Endothelial cell of umbilical vein (primary cell): Measurements from ENCODE around the gene XIST. TPM values are rescaled to one million over a fixed set of nuclear protein-coding genes. Genes with fewer than 3 reads are reported as not detected.

Experiments
- BruUV-seq: library from RNA; stranded (reverse); fragments of 400-500 nt; replicated peaks from 2 replicates; lab custom pipeline; 2021; lab: Mats Ljungman, UMichigan
- CTCF ChIA-PET: fragments of 300-600, 350-600 bp; sonication (Branson Sonifier 250); formaldehyde crosslinking; loops from one replicate; lab custom pipeline; 2021; ENCODE audit warnings: antibody characterized with exemption, inconsistent platforms; lab: Charles Lee
- POLR2A ChIA-PET: fragments of 300-600, 350-600 bp; sonication (Branson Sonifier 250); formaldehyde crosslinking; loops from one replicate; lab custom pipeline; 2021; ENCODE audit warnings: antibody characterized with exemption, inconsistent platforms; lab: Charles Lee
- DNase-seq: peaks from one replicate; pipeline ENCODE4 v3.0.0-alpha.2; 2011; ENCODE audit warnings: low read depth, low spot score
- FAIRE-seq: peaks from 2 replicates; lab custom pipeline; 2011; peaks lifted over from hg19 to GRCh38; lab: Jason Lieb, UNC
- H2AFZ ChIP-seq: 2 replicates; pipeline ENCODE4 v1.6.0; 2012; ENCODE audit warnings: low read depth, low read length, control low read depth, inconsistent platforms
- H3K27ac ChIP-seq: 2 replicates; pipeline ENCODE4 v1.5.1; 2011; ENCODE audit warnings: low read depth, mild to moderate bottlenecking, control low read depth, low read length, moderate library complexity; ENCODE audit not compliant: insufficient read depth
- H3K27me3 ChIP-seq, 2 experiments: 2 replicates each; pipeline versions ENCODE4 v1.6.0 to v1.6.1; 2011; ENCODE audit warnings: low read length in 2 of 2, mixed read lengths in 1 of 2; ENCODE audit not compliant: control insufficient read depth in 2 of 2, insufficient read depth in 2 of 2
- H3K36me3 ChIP-seq, 2 experiments: 2 replicates in 1 of 2; 3 replicates in 1 of 2; pipeline ENCODE4 v1.5.1; 2011; ENCODE audit warnings: low read length in 2 of 2, mild to moderate bottlenecking in 1 of 2, moderate library complexity in 1 of 2; ENCODE audit not compliant: control insufficient read depth in 2 of 2, insufficient read depth in 2 of 2; ENCODE audit errors: extremely low read depth in 1 of 2
- H3K4me1 ChIP-seq: 3 replicates; pipeline ENCODE4 v1.5.1; 2011; ENCODE audit warnings: mild to moderate bottlenecking, low read length; ENCODE audit not compliant: control insufficient read depth, insufficient read depth; ENCODE audit errors: extremely low read depth
- H3K4me2 ChIP-seq: 2 replicates; pipeline ENCODE4 v1.6.1; 2011; ENCODE audit warnings: low read length, control low read depth, mixed read lengths; ENCODE audit not compliant: insufficient read depth
- H3K4me3 ChIP-seq, 3 experiments: fragments of 200-600 bp in 1 of 3; sonication (generic), shearing (Covaris generic) in 1 of 3; replicated peaks in 1 of 3; 2 replicates each; pipeline ENCODE4 v1.5.1; 2011 to 2016; ENCODE audit warnings: control low read depth in 3 of 3, low read length in 3 of 3, mild to moderate bottlenecking in 2 of 3, inconsistent platforms in 1 of 3, low read depth in 1 of 3, moderate library complexity in 1 of 3; ENCODE audit not compliant: insufficient read depth in 1 of 3
- H3K79me2 ChIP-seq: 2 replicates; pipeline ENCODE4 v1.6.0; 2012; ENCODE audit warnings: low read length, inconsistent platforms; ENCODE audit not compliant: control insufficient read depth, insufficient read depth
- H3K9ac ChIP-seq: replicated peaks from 2 replicates; pipeline ENCODE3; 2011; ENCODE audit warnings: low read length, control low read depth; ENCODE audit not compliant: insufficient read depth; ENCODE audit errors: extremely low read depth
- H3K9me1 ChIP-seq: replicated peaks from 3 replicates; pipeline ENCODE4 v1.6.0; 2011; ENCODE audit warnings: mild to moderate bottlenecking, low read length; ENCODE audit not compliant: control insufficient read depth, insufficient read depth; ENCODE audit errors: extremely low read depth
- H3K9me3 ChIP-seq: replicated peaks from 2 replicates; pipeline ENCODE4 v1.5.1; 2012; ENCODE audit warnings: low read length, inconsistent platforms; ENCODE audit not compliant: control insufficient read depth, insufficient read depth
- H4K20me1 ChIP-seq: replicated peaks from 2 replicates; pipeline ENCODE3; 2011; ENCODE audit warnings: mild to moderate bottlenecking, low read length; ENCODE audit not compliant: control insufficient read depth, insufficient read depth; ENCODE audit errors: extremely low read depth
- EZH2 ChIP-seq: IDR thresholded peaks from 2 replicates; pipeline ENCODE4 v1.6.1; 2012; ENCODE audit warnings: borderline replicate concordance, low read depth, mild to moderate bottlenecking, moderate library complexity, low read length, inconsistent platforms; ENCODE audit not compliant: severe bottlenecking
- FOS ChIP-seq: IDR thresholded peaks from 2 replicates; pipeline ENCODE4 v1.6.1; 2011; ENCODE audit warnings: mild to moderate bottlenecking, low read length, moderate library complexity, borderline replicate concordance; ENCODE audit not compliant: insufficient read depth
- GATA2 ChIP-seq: IDR thresholded peaks from 2 replicates; pipeline ENCODE4 v1.7.0; 2011; ENCODE audit warnings: low read depth, mild to moderate bottlenecking, moderate library complexity, mixed read lengths, low read length; ENCODE audit not compliant: insufficient read length, insufficient read depth
- JUN ChIP-seq: IDR thresholded peaks from 2 replicates; pipeline ENCODE4 v1.6.1; 2011; ENCODE audit warnings: borderline replicate concordance, low read depth; ENCODE audit not compliant: insufficient read length, insufficient read depth
- MYC ChIP-seq: IDR thresholded peaks from one replicate; pipeline ENCODE4 v1.6.1; 2011; ENCODE audit warnings: mild to moderate bottlenecking, low read depth, low read length
- POLR2A ChIP-seq: IDR thresholded peaks from 2 replicates; pipeline ENCODE4 v1.6.1; 2012; ENCODE audit warnings: low read depth, mild to moderate bottlenecking, control low read depth, low read length
- POLR2AphosphoS5 ChIP-seq: IDR thresholded peaks from 2 replicates; pipeline ENCODE4 v1.6.1; 2012; ENCODE audit warnings: low read depth, mild to moderate bottlenecking, control low read depth, low read length, moderate library complexity; ENCODE audit not compliant: insufficient read depth
- dilution Hi-C: fragments of 300-500 bp; cut with MboI; formaldehyde crosslinking; loops from one replicate; pipeline ENCODE4 v1.15.0; 2019; ENCODE audit warnings: low sequenced_read_pairs; ENCODE audit not compliant: extremely low pct_ligation_motif_present
- intact Hi-C: fragments of 100-400 bp; cut with micrococcal nuclease; formaldehyde crosslinking; loops from one replicate; pipeline ENCODE4 v1.10.0; 2022
- polyA plus RNA-seq, 4 experiments: library from polyadenylated mRNA; depleted of rRNA in 3 of 4; stranded (reverse) in 3 of 4; unstranded in 1 of 4; fragments of >200 nt; gene quantifications; 2 replicates each; pipeline versions ENCODE4 v1.2.1 to v1.2.3, GENCODE V29; 2011 to 2012; ENCODE audit warnings: missing spikeins in 1 of 4
- total RNA-seq: library from RNA; stranded (reverse); gene quantifications from 2 replicates; pipeline ENCODE4 v1.2.3, GENCODE V29; 2021
- TF ChIP-seq, protein P1 (sequence below), 2 donors: IDR thresholded peaks; 1 replicate in 1 of 2; 2 replicates in 1 of 2; pipeline ENCODE4 v1.5.1; 2011; ENCODE audit warnings: low read length in 2 of 2, mild to moderate bottlenecking in 2 of 2, moderate library complexity in 2 of 2, control low read depth in 1 of 2, inconsistent platforms in 1 of 2, low read depth in 1 of 2; ENCODE audit not compliant: insufficient read depth in 1 of 2; ENCODE audit errors: extremely low read depth in 1 of 2
- TF ChIP-seq, protein P2 (sequence below): IDR thresholded peaks from 2 replicates; pipeline ENCODE4 v1.6.1; 2011; ENCODE audit not compliant: insufficient read depth, insufficient read length

The XIST gene
- total and polyA plus RNA-seq, 2 donors (not counting 3 experiments of a cell fraction or from before 2014, with no cell fraction given): 0.03 to 0.07 TPM

DNA sequence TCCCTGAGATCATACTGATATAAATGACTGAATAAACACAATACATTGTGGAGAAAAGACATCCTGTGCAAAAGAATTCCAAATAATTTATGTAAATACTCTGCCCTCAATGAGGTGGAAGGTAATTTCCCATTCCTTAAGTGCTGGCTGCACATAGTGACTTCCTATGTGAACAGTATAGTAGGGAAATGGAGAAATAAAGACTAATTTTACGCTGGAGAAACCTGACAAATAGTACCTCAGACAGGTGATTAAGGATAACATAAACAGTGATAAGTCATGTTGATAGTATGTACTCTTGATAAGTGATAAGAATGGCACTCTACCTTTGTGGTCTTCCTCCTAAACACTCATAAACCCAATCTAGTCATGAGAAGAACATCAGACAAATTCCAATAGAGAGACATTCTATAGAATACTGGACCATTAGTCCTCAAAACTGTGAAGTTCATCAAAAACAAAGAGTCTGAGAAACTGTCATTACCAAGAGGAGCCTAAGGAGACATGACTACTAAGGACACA lies 15.5 kb downstream of the XIST start:
- H3K9ac ChIP-seq: no peak overlapping the region
- POLR2A ChIA-PET: no interaction called here
- no peak overlapping the region for H3K4me2 ChIP-seq
- CTCF ChIA-PET: no interaction called here
- no peaks in the 10 kb centered on the region for H3K4me1 ChIP-seq
- H3K9me1 ChIP-seq: no peaks in the 10 kb centered on the region
- BruUV-seq: no TSS peak
- H3K27ac ChIP-seq: no peak overlapping the region
- no peaks in the 10 kb centered on the region for H3K79me2 ChIP-seq
- intact Hi-C loops: no loop called here
- no peak for TF ChIP-seq POLR2AphosphoS5
- no peak for TF ChIP-seq GATA2
- TF ChIP-seq EZH2: no peak
- TF ChIP-seq, protein P1, sequence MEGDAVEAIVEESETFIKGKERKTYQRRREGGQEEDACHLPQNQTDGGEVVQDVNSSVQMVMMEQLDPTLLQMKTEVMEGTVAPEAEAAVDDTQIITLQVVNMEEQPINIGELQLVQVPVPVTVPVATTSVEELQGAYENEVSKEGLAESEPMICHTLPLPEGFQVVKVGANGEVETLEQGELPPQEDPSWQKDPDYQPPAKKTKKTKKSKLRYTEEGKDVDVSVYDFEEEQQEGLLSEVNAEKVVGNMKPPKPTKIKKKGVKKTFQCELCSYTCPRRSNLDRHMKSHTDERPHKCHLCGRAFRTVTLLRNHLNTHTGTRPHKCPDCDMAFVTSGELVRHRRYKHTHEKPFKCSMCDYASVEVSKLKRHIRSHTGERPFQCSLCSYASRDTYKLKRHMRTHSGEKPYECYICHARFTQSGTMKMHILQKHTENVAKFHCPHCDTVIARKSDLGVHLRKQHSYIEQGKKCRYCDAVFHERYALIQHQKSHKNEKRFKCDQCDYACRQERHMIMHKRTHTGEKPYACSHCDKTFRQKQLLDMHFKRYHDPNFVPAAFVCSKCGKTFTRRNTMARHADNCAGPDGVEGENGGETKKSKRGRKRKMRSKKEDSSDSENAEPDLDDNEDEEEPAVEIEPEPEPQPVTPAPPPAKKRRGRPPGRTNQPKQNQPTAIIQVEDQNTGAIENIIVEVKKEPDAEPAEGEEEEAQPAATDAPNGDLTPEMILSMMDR (IDR thresholded peaks at IDR 0.05; ENCODE audit: extremely low read depth in 1 of 2, insufficient read depth in 1 of 2, low read depth in 1 of 2, low read length in 2 of 2): no peak
- TF ChIP-seq, protein P2, sequence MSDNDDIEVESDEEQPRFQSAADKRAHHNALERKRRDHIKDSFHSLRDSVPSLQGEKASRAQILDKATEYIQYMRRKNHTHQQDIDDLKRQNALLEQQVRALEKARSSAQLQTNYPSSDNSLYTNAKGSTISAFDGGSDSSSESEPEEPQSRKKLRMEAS: no peak
- no peak for TF ChIP-seq POLR2A
- H3K36me3 ChIP-seq: no peaks in the 10 kb centered on the region
- dilution Hi-C loops: no loop called here
- H2AFZ ChIP-seq: no peak overlapping the region
- no peak overlapping the region for H3K4me3 ChIP-seq
- H4K20me1 ChIP-seq: no peaks in the 10 kb centered on the region
- FAIRE-seq (no peak), DNase-seq (no peak)
- no peaks in the 10 kb centered on the region for H3K9me3 ChIP-seq
- H3K27me3 ChIP-seq: peaks cover 0 to 2% of the 10 kb centered on the region in 2 experiments

DNA sequence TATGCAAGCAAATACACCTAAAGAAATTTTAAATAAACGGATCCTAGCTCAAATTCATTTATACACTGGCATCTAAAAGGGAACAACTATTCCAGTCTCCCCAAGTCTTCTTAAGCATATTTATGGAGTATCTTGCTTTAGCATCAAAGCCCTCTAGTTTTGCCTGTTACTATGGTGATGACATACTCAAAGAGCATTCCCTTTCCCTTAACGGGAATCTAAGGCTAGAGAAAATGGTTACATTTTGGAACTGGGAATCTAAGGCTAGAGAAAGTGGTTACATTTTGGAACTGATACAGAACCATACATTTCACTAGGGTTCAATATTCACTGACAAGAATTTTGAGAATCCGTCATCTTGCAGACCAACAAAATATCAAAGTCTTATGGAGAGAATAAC lies 18.3 kb downstream of the XIST start:
- no peak for TF ChIP-seq GATA2
- no peak for TF ChIP-seq POLR2AphosphoS5
- TF ChIP-seq, protein P2: no peak
- no peak for TF ChIP-seq MYC
- no peak for TF ChIP-seq EZH2
- no peak for TF ChIP-seq JUN
- no peak for TF ChIP-seq POLR2A
- TF ChIP-seq FOS: no peak
- TF ChIP-seq, protein P1 (IDR thresholded peaks at IDR 0.05; ENCODE audit: extremely low read depth in 1 of 2, insufficient read depth in 1 of 2, low read depth in 1 of 2, low read length in 2 of 2): no peak
- intact Hi-C loops (no loop called here), dilution Hi-C loops (no loop called here)
- no TSS peak for BruUV-seq
- ChIA-PET POLR2A (no interaction called here), CTCF (no interaction called here)
- H3K4me1 ChIP-seq: no peaks in the 10 kb centered on the region
- FAIRE-seq (no peak), DNase-seq (no peak)
- H3K27me3 ChIP-seq: peaks cover 0 to under 1% of the 10 kb centered on the region in 2 experiments
- no peaks in the 10 kb centered on the region for H3K79me2 ChIP-seq
- no peaks in the 10 kb centered on the region for H3K36me3 ChIP-seq
- H3K4me3 ChIP-seq: no peak overlapping the region
- no peaks in the 10 kb centered on the region for H3K9me1 ChIP-seq
- H3K9me3 ChIP-seq: no peaks in the 10 kb centered on the region
- no peak overlapping the region for H2AFZ ChIP-seq
- H3K4me2 ChIP-seq: no peak overlapping the region
- no peak overlapping the region for H3K27ac ChIP-seq
- no peaks in the 10 kb centered on the region for H4K20me1 ChIP-seq
- H3K9ac ChIP-seq: no peak overlapping the region
